ENCODE results near the gene PARVA.

DNA sequence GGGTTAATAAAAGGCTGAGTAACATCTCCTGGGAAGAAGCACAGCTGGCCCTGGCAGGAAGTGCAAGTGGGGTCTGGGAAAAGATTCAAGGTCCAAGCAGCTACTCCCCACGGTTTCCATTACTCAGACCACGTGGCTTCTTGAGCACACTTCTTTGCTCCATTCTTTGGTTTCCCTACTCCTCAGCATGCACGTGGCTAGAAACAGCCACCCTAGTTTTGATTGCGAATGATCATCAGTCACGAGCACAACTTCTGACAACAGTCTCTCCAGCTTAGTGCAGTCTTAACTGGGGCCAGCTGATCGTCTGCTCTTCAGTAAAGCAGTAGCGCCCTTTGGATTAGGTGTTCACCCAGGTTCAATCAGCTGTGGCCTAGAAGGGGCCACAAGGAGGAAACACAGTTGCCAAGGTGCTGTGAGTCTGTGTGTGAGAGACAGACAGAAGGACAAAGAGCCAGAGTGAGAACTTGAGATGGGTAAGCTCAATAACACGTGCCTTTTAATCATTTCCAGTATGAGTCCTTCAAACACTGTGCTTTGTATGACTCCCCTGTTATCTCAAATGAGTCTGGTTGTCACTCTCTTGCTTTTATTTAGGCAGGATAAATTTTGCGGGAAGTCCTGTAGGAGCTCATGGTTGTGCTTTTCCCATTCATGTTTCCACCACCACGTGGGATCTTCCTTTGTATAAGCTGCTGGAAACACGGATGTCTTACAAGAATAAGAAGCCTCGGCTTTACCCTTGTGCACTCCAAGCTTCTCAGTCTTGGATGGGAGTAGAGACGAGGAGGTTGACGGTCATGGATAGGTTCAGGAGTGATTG lies 901 bp upstream of the PARVA start:
- TF ChIP-seq, protein P1, sequence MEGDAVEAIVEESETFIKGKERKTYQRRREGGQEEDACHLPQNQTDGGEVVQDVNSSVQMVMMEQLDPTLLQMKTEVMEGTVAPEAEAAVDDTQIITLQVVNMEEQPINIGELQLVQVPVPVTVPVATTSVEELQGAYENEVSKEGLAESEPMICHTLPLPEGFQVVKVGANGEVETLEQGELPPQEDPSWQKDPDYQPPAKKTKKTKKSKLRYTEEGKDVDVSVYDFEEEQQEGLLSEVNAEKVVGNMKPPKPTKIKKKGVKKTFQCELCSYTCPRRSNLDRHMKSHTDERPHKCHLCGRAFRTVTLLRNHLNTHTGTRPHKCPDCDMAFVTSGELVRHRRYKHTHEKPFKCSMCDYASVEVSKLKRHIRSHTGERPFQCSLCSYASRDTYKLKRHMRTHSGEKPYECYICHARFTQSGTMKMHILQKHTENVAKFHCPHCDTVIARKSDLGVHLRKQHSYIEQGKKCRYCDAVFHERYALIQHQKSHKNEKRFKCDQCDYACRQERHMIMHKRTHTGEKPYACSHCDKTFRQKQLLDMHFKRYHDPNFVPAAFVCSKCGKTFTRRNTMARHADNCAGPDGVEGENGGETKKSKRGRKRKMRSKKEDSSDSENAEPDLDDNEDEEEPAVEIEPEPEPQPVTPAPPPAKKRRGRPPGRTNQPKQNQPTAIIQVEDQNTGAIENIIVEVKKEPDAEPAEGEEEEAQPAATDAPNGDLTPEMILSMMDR (IDR thresholded peaks at IDR 0.05), result no peak
- peak in 1 of 2 donors; percentile 27 for TF ChIP-seq POLR2A (IDR thresholded peaks at IDR 0.05)
